GM12878 (cell line): ENCODE measurements around the gene MS4A6E. TPM values are rescaled to one million over a fixed set of nuclear protein-coding genes. Genes with fewer than 3 reads are reported as not detected.
A peak's percentile ranks its signal among the peaks of the same experiment; 100 is the strongest.

ENCODE experiments used
- BCL11A ChIP-seq: IDR thresholded peaks from 2 replicates; pipeline ENCODE4 v1.6.1; 2011; ENCODE audit warnings: low read depth, low read length
- BHLHE40 ChIP-seq, 2 experiments: fragments of 450-650 bp in 1 of 2; IDR thresholded peaks; 2 replicates each; pipeline ENCODE4 v1.6.1; 2011 to 2017; ENCODE audit warnings: low read depth in 2 of 2, borderline replicate concordance in 1 of 2, improper control_type of control experiment in 1 of 2, low read length in 1 of 2, mild to moderate bottlenecking in 1 of 2
- BMI1 ChIP-seq: fragments of 450-650 bp; IDR thresholded peaks from 2 replicates; pipeline ENCODE4 v1.6.1; 2016; ENCODE audit warnings: mild to moderate bottlenecking, moderate library complexity, borderline replicate concordance
- EP300 ChIP-seq, 2 experiments: fragments of 150-350 bp in 1 of 2; IDR thresholded peaks; 2 replicates each; pipeline ENCODE4 v1.6.1; 2011 to 2012; ENCODE audit warnings: low read depth in 2 of 2, low read length in 2 of 2, borderline replicate concordance in 1 of 2, improper control_type of control experiment in 1 of 2, inconsistent platforms in 1 of 2; ENCODE audit not compliant: control insufficient read depth in 1 of 2
- IKZF1 ChIP-seq: fragments of 450-650 bp; conservative IDR thresholded peaks from 2 replicates; pipeline ENCODE4 v1.6.1; 2017; ENCODE audit warnings: antibody characterized with exemption, mild to moderate bottlenecking
- IRF4 ChIP-seq: IDR thresholded peaks from 2 replicates; pipeline ENCODE4 v1.6.1; 2011; ENCODE audit warnings: low read depth, low read length
- LARP7 ChIP-seq: fragments of 450-650 bp; IDR thresholded peaks from 2 replicates; pipeline ENCODE4 v1.6.1; 2017; ENCODE audit warnings: mild to moderate bottlenecking
- RAD51 ChIP-seq: fragments of 450-650 bp; IDR thresholded peaks from 2 replicates; pipeline ENCODE4 v1.6.1; 2016; ENCODE audit warnings: moderate library complexity, mild to moderate bottlenecking, inconsistent platforms
- RBBP5 ChIP-seq: fragments of 200-600 bp; sonication (generic); conservative IDR thresholded peaks from 2 replicates; pipeline ENCODE4 v1.6.1; 2016
- SP1 ChIP-seq: IDR thresholded peaks from one replicate; pipeline ENCODE4 v1.6.1; 2011; ENCODE audit warnings: low read depth, low read length
- SREBF2 ChIP-seq: IDR thresholded peaks from 2 replicates; pipeline ENCODE4 v1.6.1; 2012; ENCODE audit warnings: mild to moderate bottlenecking, low read length
- TCF12 ChIP-seq: IDR thresholded peaks from 2 replicates; pipeline ENCODE4 v1.6.1; 2011; ENCODE audit warnings: low read depth, mild to moderate bottlenecking, low read length
- TCF3 ChIP-seq: IDR thresholded peaks from 2 replicates; pipeline ENCODE4 v1.6.1; 2012; ENCODE audit warnings: low read depth, mild to moderate bottlenecking, low read length, borderline replicate concordance; ENCODE audit not compliant: insufficient read depth
- ZNF622 ChIP-seq: fragments of 450-650 bp; IDR thresholded peaks from 2 replicates; pipeline ENCODE4 v1.6.1; 2017; ENCODE audit warnings: mild to moderate bottlenecking, inconsistent platforms
- polyA plus RNA-seq, 11 experiments: library from polyadenylated mRNA; depleted of rRNA in 4 of 11; unstranded in 6 of 11; stranded (reverse) in 5 of 11; fragments of >200 nt; fragmentation: Nextera tagmentation in 4 of 11; fragmentation: Illumina TruSeq in 1 of 11; extraction: Ambion mirVana in 4 of 11; extraction: Trizol in 1 of 11; gene quantifications; 1 replicate in 1 of 11; 2 replicates in 10 of 11; pipeline versions ENCODE4 v1.2.1 to v1.2.3, GENCODE V29; 2011 to 2016; ENCODE audit warnings: inconsistent platforms in 2 of 11, missing spikeins in 2 of 11, low read depth in 1 of 11
- total RNA-seq, 4 experiments: library from RNA; depleted of rRNA in 3 of 4; stranded (reverse); fragments of >200 nt in 3 of 4; fragmentation: Illumina TruSeq in 1 of 4; extraction: Trizol in 1 of 4; gene quantifications; 2 replicates each; pipeline versions ENCODE4 v1.2.1 to v1.2.3, GENCODE V29; 2013 to 2021
- TF ChIP-seq, protein P1 (sequence below): fragments of 450-650 bp; formaldehyde crosslinking; IDR thresholded peaks from 2 replicates; pipeline ENCODE4 v1.4.0; 2022; ENCODE audit warnings: mild to moderate bottlenecking, moderate library complexity
- TF ChIP-seq, protein P2 (sequence below): IDR thresholded peaks from 2 replicates; pipeline ENCODE4 v1.6.1; 2012; ENCODE audit warnings: mild to moderate bottlenecking, low read depth, low read length
- TF ChIP-seq, protein P3 (sequence below): IDR thresholded peaks from 2 replicates; pipeline ENCODE4 v1.6.1; 2012; ENCODE audit warnings: low read depth, low read length, improper control_type of control experiment
- TF ChIP-seq, protein P4 (sequence below): IDR thresholded peaks from 2 replicates; pipeline ENCODE4 v1.6.1; 2012; ENCODE audit warnings: low read depth, low read length, improper control_type of control experiment
- TF ChIP-seq, protein P5 (sequence below): fragments of 450-650 bp; IDR thresholded peaks from 2 replicates; pipeline ENCODE4 v1.6.1; 2017; ENCODE audit warnings: mild to moderate bottlenecking

MS4A6E gene
- total and polyA plus RNA-seq, 10 of the 15 experiments (the other 5 are each of a cell fraction or from before 2014, with no cell fraction given) = 0.14 to 0.86 (median 0.47) TPM; not detected in 5

DNA sequence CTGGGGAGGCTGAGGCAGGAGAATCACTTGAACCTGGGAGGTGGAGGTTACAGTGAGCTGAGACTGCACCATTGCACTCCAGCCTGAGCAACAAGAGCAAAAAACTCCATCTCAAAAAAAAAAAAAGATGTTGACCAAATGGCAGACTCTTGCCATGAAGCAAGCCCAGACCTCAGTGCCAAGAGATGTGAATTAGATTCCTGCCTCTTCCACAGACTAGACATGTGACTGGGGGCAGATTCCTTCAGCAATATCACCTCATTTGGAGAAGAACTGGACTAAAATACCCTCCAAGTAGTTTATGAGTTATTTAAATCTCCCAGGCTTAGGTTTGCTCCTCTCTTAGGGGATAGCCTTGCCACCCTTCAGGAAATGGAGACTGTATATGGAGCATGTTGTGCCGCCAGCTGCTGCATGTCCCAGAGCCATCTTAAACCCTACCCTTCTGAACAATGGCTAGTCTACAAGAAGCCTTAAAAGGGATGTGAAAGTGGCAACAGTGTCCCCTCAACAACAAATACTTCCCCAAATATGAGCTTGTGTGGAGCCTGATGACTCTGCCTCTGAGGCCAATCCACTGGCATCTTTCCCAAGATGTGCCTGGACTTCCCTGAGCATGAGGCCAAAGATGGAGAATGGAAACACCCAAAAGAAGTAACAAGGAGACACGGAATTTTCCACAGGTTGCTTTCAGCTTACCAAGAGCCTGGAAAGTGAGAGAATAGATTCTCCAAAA, 50.5 kb downstream of the MS4A6E start (continued):
- TF ChIP-seq BHLHE40 (IDR thresholded peaks at IDR 0.05; ENCODE audit: borderline replicate concordance in 1 of 2, low read depth in 2 of 2, low read length in 1 of 2) = no peak; a peak in 1 of 4 replicates
- TF ChIP-seq SREBF2 = no peak
- peak; percentile 64 to 77; a peak in 2 of 4 replicates for TF ChIP-seq EP300 (IDR thresholded peaks at IDR 0.05; ENCODE audit: borderline replicate concordance in 1 of 2, control insufficient read depth in 1 of 2, low read depth in 2 of 2, low read length in 2 of 2)
- TF ChIP-seq LARP7 = no peak
- TF ChIP-seq, protein P1, sequence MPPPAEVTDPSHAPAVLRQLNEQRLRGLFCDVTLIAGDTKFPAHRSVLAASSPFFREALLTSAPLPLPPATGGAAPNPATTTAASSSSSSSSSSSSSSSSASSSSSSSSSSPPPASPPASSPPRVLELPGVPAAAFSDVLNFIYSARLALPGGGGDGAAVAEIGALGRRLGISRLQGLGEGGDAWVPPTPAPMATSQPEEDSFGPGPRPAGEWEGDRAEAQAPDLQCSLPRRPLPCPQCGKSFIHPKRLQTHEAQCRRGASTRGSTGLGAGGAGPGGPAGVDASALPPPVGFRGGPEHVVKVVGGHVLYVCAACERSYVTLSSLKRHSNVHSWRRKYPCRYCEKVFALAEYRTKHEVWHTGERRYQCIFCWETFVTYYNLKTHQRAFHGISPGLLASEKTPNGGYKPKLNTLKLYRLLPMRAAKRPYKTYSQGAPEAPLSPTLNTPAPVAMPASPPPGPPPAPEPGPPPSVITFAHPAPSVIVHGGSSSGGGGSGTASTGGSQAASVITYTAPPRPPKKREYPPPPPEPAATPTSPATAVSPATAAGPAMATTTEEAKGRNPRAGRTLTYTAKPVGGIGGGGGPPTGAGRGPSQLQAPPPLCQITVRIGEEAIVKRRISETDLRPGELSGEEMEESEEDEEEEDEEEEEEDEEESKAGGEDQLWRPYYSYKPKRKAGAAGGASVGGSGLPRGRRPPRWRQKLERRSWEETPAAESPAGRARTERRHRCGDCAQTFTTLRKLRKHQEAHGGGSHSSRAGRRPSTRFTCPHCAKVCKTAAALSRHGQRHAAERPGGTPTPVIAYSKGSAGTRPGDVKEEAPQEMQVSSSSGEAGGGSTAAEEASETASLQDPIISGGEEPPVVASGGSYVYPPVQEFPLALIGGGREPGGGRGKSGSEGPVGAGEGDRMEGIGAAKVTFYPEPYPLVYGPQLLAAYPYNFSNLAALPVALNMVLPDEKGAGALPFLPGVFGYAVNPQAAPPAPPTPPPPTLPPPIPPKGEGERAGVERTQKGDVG (CRISPR knock-in tag) = 0 out of 2 replicates have a peak, but pooled peaks have one; percentile 5
- TF ChIP-seq, protein P2, sequence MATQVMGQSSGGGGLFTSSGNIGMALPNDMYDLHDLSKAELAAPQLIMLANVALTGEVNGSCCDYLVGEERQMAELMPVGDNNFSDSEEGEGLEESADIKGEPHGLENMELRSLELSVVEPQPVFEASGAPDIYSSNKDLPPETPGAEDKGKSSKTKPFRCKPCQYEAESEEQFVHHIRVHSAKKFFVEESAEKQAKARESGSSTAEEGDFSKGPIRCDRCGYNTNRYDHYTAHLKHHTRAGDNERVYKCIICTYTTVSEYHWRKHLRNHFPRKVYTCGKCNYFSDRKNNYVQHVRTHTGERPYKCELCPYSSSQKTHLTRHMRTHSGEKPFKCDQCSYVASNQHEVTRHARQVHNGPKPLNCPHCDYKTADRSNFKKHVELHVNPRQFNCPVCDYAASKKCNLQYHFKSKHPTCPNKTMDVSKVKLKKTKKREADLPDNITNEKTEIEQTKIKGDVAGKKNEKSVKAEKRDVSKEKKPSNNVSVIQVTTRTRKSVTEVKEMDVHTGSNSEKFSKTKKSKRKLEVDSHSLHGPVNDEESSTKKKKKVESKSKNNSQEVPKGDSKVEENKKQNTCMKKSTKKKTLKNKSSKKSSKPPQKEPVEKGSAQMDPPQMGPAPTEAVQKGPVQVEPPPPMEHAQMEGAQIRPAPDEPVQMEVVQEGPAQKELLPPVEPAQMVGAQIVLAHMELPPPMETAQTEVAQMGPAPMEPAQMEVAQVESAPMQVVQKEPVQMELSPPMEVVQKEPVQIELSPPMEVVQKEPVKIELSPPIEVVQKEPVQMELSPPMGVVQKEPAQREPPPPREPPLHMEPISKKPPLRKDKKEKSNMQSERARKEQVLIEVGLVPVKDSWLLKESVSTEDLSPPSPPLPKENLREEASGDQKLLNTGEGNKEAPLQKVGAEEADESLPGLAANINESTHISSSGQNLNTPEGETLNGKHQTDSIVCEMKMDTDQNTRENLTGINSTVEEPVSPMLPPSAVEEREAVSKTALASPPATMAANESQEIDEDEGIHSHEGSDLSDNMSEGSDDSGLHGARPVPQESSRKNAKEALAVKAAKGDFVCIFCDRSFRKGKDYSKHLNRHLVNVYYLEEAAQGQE = no peak
- peak; percentile 80; the same call in 1 of the 2 replicates for TF ChIP-seq IRF4
- no peak for TF ChIP-seq BCL11A
- no peak for TF ChIP-seq RBBP5
- TF ChIP-seq TCF12 = peak; percentile 81
- peak; percentile 23 for TF ChIP-seq SP1
- TF ChIP-seq TCF3 = 0 out of 2 replicates have a peak, but pooled peaks have one; percentile 29
- TF ChIP-seq, protein P3, sequence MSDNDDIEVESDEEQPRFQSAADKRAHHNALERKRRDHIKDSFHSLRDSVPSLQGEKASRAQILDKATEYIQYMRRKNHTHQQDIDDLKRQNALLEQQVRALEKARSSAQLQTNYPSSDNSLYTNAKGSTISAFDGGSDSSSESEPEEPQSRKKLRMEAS = no peak
- TF ChIP-seq, protein P4, sequence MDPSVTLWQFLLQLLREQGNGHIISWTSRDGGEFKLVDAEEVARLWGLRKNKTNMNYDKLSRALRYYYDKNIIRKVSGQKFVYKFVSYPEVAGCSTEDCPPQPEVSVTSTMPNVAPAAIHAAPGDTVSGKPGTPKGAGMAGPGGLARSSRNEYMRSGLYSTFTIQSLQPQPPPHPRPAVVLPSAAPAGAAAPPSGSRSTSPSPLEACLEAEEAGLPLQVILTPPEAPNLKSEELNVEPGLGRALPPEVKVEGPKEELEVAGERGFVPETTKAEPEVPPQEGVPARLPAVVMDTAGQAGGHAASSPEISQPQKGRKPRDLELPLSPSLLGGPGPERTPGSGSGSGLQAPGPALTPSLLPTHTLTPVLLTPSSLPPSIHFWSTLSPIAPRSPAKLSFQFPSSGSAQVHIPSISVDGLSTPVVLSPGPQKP = no peak
- no peak for TF ChIP-seq ZNF622
- TF ChIP-seq BMI1 = peak; percentile 17; the same call in 1 of the 2 replicates
- no peak for TF ChIP-seq RAD51
- TF ChIP-seq IKZF1 = peak; percentile 67
- TF ChIP-seq, protein P5, sequence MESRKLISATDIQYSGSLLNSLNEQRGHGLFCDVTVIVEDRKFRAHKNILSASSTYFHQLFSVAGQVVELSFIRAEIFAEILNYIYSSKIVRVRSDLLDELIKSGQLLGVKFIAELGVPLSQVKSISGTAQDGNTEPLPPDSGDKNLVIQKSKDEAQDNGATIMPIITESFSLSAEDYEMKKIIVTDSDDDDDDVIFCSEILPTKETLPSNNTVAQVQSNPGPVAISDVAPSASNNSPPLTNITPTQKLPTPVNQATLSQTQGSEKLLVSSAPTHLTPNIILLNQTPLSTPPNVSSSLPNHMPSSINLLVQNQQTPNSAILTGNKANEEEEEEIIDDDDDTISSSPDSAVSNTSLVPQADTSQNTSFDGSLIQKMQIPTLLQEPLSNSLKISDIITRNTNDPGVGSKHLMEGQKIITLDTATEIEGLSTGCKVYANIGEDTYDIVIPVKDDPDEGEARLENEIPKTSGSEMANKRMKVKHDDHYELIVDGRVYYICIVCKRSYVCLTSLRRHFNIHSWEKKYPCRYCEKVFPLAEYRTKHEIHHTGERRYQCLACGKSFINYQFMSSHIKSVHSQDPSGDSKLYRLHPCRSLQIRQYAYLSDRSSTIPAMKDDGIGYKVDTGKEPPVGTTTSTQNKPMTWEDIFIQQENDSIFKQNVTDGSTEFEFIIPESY = no peak
